ENCODE data around the gene RANGAP1. TPM values are rescaled to one million over a fixed set of nuclear protein-coding genes. Genes with fewer than 3 reads are reported as not detected.

RANGAP1 gene
- total RNA-seq, 2 experiments from 2014 or later: 108 to 119 TPM

- H2AFZ ChIP-seq (ENCODE audit: low read length): no peak overlapping the region
- no TSS peak for BruUV-seq (replicated peaks)
- H3K4me2 ChIP-seq (ENCODE audit: low read length): no peak overlapping the region
- peaks cover 34% of the 10 kb centered on the region; the same call in 1 of the 2 replicates for H3K36me3 ChIP-seq (ENCODE audit: insufficient read depth, low read length)
- POLR2A ChIA-PET: no interaction called here
- H3K9me2 ChIP-seq (ENCODE audit: insufficient read depth, low read length): no peaks in the 10 kb centered on the region
- H4K20me1 ChIP-seq (ENCODE audit: insufficient read depth, low read length): no peaks in the 10 kb centered on the region
- TF ChIP-seq CTCF (conservative IDR thresholded peaks at IDR 0.05; ENCODE audit: low read length) (no peak), EZH2phosphoT487 (IDR thresholded peaks at IDR 0.05; ENCODE audit: borderline replicate concordance, low read depth, low read length) (no peak)
- no peaks in the 10 kb centered on the region for H3K9me3 ChIP-seq (ENCODE audit: low read length)
- no peak overlapping the region for H3K4me3 ChIP-seq (ENCODE audit: low read depth, low read length, poor library complexity, severe bottlenecking)
- CTCF ChIA-PET (ENCODE audit: unreplicated experiment): no interaction called here
- no peaks in the 10 kb centered on the region for H3K4me1 ChIP-seq (ENCODE audit: insufficient read depth, low read length, poor library complexity, severe bottlenecking)
- H3K79me2 ChIP-seq (ENCODE audit: insufficient read depth, low read depth, low read length): no peaks in the 10 kb centered on the region
- DNase-seq (ENCODE audit: low spot score): no peak
- no peak overlapping the region for H3K27ac ChIP-seq (ENCODE audit: low read depth, low read length, poor library complexity, severe bottlenecking)
- intact Hi-C loops (cut with micrococcal nuclease; ENCODE audit: unreplicated experiment): no loop called here
Observed at GRCh38 chr22:41229215-41229614, 56.8 kb downstream of the RANGAP1 start.

GRCh38 chr22:41226723-41227655 is 59.0 kb downstream of the RANGAP1 start:
- ChIA-PET CTCF (ENCODE audit: unreplicated experiment) (no interaction called here), POLR2A (interaction anchor here (0.7 kb wide), 1 partner anchor 42 kb away, joined by 3 read pairs; no protein-coding TSS in a partner anchor)
- DNase-seq (ENCODE audit: low spot score): no peak
- Histone ChIP-seq H3K9me2 (ENCODE audit: insufficient read depth, low read length) (no peaks in the 10 kb centered on the region), H3K4me1 (ENCODE audit: insufficient read depth, low read length, poor library complexity, severe bottlenecking) (no peaks in the 10 kb centered on the region), H3K27ac (ENCODE audit: low read depth, low read length, poor library complexity, severe bottlenecking) (no peak overlapping the region), H3K9me3 (ENCODE audit: low read length) (no peaks in the 10 kb centered on the region), H4K20me1 (ENCODE audit: insufficient read depth, low read length) (no peaks in the 10 kb centered on the region), H3K36me3 (ENCODE audit: insufficient read depth, low read length) (peaks cover 48% of the 10 kb centered on the region; the same call in 1 of the 2 replicates), H3K4me3 (ENCODE audit: low read depth, low read length, poor library complexity, severe bottlenecking) (no peak overlapping the region), H3K79me2 (ENCODE audit: insufficient read depth, low read depth, low read length) (no peaks in the 10 kb centered on the region), H3K4me2 (ENCODE audit: low read length) (no peak overlapping the region), H2AFZ (ENCODE audit: low read length) (no peak overlapping the region)
- intact Hi-C loops (cut with micrococcal nuclease; ENCODE audit: unreplicated experiment): no loop called here
- no peak for TF ChIP-seq CTCF (conservative IDR thresholded peaks at IDR 0.05; ENCODE audit: low read length)
- no peak for TF ChIP-seq EZH2phosphoT487 (IDR thresholded peaks at IDR 0.05; ENCODE audit: borderline replicate concordance, low read depth, low read length)
- no TSS peak for BruUV-seq (replicated peaks)

- Histone ChIP-seq H2AFZ (ENCODE audit: low read length) (no peak overlapping the region), H3K4me3 (ENCODE audit: low read depth, low read length, poor library complexity, severe bottlenecking) (no peak overlapping the region), H3K79me2 (ENCODE audit: insufficient read depth, low read depth, low read length) (no peaks in the 10 kb centered on the region), H3K4me1 (ENCODE audit: insufficient read depth, low read length, poor library complexity, severe bottlenecking) (no peaks in the 10 kb centered on the region), H3K36me3 (ENCODE audit: insufficient read depth, low read length) (peaks cover 69% of the 10 kb centered on the region; the same call in 1 of the 2 replicates), H3K9me3 (ENCODE audit: low read length) (no peaks in the 10 kb centered on the region), H3K27ac (ENCODE audit: low read depth, low read length, poor library complexity, severe bottlenecking) (no peak overlapping the region), H3K9me2 (ENCODE audit: insufficient read depth, low read length) (no peaks in the 10 kb centered on the region), H3K4me2 (ENCODE audit: low read length) (no peak overlapping the region), H4K20me1 (ENCODE audit: insufficient read depth, low read length) (no peaks in the 10 kb centered on the region)
- CTCF ChIA-PET (ENCODE audit: unreplicated experiment): no interaction called here
- no TSS peak for BruUV-seq (replicated peaks)
- no peak for TF ChIP-seq CTCF (conservative IDR thresholded peaks at IDR 0.05; ENCODE audit: low read length)
- no peak for TF ChIP-seq EZH2phosphoT487 (IDR thresholded peaks at IDR 0.05; ENCODE audit: borderline replicate concordance, low read depth, low read length)
- no peak for DNase-seq (ENCODE audit: low spot score)
- intact Hi-C loops (cut with micrococcal nuclease; ENCODE audit: unreplicated experiment): no loop called here
- POLR2A ChIA-PET: no interaction called here
Observed at GRCh38 chr22:41223535-41223934, 62.5 kb downstream of the RANGAP1 start.

Measured in OCI-LY7 (cell line).